GM19023 (cell line): ENCODE measurements around the gene SIRT3.
"Not testable (repeated sequence)": the region's sequence is repeated elsewhere in the genome, so short reads cannot be mapped to it uniquely, and the experiment has no call there.

Source experiments
- ATAC-seq: cut with Tn5 transposase; IDR thresholded peaks from one replicate; pipeline ENCODE4 v1.9.1; 2021; ENCODE audit warnings: mild to moderate bottlenecking, moderate library complexity; ENCODE audit not compliant: unreplicated experiment

SIRT3 gene

DNA sequence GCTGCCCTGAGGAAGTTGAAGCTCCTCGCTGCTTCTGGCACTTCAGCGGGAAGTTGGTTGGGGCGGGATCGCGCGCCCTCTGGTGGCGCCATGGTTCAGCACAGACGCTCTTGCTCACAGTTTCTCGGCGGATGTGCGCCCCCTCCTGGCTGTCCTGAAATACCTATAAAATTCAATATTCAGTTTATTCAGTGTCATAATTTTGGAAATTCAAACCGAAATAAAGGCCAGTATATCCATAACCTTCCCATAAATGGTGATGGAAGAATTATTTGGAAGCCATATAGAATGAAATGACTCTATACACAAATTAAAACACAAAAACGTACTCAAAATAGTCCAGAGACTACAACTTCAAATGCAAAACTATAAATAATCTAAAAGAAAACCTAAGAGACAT, 55.9 kb downstream of the SIRT3 start:
- ATAC-seq: not testable (repeated sequence)
